DMS 273 (cell line): ENCODE results near the gene KCND3.

Source experiments
- DNase-seq: peaks from one replicate; lab custom pipeline; 2025; ENCODE audit not compliant: unreplicated experiment; lab: John Stamatoyannopoulos, UW

KCND3 gene

DNA sequence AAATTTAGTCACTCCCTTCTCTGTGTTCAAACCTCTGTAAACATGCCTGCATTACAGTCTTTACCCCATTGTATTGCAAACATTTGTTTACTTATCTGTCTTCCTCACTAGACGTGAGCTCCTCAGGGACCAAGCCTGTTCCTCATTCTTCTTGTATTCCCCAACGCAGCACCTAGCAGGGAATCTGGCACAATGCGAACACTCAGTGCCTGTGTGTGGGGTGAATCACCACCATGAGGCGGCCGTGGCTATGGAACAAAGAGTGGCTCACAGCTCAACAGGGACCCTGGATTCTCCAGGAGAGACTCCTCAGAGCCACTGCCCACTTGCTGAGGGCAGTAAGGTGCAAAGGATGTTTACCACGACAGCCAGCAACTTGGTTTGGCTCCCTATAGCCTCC is 137.9 kb downstream of the KCND3 start:
- DNase-seq, result peak; percentile 41

DNA sequence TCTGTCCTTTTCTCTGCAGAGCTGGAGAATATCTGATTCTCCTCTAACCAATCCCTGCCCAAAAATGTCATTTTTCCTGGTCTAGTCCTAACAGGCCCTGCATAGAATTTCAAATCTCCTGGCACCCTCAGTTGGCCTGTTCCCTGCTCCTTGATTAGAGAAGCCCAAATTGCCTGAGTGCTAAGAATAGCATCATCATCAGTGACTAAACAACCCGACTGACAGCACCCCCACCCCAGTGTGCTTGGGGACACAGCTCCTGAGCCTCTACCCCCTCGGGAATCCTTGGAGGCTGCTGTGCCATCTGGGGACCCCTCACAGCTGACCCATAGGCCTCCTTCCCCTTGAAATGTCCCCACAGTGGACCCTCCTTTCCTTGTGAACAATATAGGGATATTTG is 139.4 kb downstream of the KCND3 start:
- DNase-seq, result no peak

DNA sequence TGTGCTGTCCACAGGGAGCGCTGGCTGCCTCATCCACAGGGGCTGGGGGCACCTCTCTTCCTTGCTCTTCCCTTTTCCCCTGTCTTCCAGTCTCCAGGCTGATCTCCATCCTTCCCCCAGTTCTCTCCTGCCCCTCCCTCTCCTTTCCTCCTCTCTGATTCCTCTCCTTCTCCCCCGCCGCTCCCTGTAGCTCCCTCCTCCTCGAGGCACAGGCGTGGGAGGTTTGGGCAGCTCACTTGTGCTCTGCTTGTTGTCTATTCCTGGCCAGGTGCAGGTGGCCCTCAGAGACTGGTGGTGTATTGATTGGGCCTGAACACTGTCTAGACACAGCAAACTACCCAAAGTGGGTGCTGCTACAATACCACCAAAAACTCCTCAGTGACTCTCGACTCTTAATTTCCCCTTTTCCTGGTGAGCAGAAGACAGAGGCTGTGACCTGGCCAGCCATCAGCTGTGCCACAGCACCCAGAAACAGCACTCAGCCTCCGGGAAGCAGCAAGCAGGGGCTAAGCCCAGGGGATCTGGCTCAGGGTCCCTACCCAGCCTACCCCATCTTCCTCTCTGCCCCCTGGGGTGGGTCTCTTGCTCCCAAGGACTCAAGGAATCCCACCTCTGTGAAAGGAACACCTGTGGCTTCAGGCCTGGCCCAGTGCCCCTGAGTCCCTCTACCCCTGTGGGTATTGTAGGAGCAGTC is 140.5 kb downstream of the KCND3 start:
- DNase-seq, result no peak

DNA sequence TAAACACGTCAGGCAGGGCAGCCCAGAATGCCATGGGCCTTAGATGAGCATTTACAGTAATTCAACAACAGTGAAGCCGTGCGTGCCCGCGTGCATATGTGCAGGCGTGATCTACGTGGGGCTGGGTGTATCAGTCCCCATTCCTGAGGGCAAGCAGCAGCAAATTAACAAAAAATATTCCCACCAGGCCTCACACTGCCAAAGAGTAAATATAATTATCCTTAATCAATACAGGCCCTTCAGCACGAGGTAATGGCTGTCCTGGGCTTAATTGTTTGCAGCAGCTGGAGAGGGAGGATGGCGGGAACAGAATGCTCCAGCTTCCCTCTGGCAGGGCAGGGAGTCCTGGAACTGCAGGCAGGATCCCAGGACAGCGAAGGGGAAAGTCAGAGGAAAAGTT is 142.0 kb downstream of the KCND3 start:
- DNase-seq, result no peak

DNA sequence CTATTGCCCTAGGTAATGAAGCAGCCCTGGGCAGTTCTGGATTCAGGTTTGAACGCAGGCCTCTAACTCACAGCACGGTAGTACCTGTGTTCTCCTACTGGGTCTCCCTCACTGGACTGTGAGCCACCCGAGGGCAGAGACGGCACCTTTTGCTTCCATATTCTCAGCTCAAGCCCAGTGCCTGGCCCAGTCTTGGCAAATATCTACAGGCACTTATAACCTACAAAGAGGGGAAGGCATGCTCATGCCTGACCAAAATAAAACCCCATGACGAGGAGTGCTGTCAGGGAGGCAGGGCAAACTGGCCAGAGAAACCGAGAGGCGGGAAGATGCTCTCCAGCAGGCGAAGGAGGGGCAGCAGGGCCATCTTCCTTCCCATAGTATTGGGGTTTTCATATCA is 142.6 kb downstream of the KCND3 start:
- DNase-seq, result no peak

DNA sequence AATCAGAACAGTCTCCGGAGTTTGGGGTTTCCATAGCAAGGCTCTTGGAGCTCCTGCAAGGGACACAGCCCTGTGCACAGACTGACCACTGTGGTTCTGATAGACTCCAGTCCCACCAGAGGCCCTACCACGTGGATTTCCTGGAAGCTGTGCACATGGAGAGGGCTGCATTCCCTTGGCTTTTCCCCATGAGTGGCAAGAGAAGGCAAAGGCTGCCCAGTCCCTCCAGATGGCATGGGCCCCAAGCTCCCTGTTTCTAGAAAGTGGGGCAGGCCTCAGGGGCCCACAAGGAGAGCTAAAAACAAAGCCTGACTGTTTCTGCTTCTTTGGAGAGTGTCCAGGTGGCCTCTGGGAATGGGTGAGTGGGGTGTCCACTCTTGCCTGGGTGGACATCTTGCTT is 146.3 kb downstream of the KCND3 start:
- no peak for DNase-seq

DNA sequence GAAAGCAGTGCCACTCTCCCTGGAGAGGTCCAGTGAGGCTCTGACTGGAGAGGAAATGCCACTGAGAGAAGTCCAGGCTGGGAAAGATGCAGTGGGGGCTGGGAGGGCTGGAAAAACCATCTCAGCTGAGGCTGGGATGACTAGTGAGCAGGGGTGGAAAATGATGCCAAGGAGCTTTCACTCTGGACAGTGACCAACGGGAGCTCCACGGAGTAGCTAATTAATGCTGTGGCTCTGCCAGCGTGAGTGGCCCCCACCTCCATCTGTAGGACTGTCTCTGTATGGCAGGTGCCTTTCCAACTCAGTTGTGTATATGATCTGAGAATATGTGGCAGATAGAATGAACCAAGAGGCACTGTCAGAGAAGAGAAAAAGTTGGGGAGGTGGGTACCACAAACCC is 147.1 kb downstream of the KCND3 start:
- no peak for DNase-seq

DNA sequence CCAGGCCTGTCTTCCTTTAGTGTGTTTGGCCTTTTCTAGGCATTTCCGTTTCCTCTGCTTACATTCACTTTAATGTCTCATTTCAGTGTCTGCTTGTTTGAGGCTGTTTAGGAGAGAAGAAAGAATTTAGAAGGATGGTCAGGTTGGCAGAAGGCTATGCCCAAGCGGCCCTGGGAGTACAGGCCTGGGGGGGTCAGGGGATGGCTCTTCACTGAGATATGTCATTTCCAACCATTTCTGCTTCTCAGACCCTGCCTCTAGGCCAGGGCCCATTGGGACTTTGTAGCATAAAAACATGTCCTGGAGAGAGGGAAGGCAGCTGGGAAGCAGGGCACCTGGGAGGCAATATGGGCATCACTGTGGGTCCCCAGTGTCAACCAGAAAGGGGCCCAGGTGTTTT is 147.7 kb downstream of the KCND3 start:
- no peak for DNase-seq

DNA sequence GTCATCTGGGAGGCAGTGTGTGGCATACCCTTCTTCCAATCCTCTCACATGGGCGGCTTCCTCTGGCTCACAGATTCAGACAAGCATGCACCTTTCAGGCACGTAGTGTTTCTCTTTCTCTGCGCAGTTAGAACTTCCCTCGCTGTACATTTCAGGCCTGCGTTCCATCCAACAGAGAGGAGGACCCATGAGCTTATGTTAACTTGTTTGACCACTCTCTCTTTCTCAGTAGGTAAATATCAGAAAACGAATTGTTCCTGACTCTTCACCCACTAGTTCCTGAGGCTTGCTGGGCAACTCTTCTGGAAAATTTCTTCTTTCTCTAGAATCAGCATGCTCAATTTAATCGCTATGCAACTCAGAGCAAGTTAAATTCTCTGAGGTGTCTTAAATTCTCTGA is 148.3 kb downstream of the KCND3 start:
- no peak for DNase-seq

DNA sequence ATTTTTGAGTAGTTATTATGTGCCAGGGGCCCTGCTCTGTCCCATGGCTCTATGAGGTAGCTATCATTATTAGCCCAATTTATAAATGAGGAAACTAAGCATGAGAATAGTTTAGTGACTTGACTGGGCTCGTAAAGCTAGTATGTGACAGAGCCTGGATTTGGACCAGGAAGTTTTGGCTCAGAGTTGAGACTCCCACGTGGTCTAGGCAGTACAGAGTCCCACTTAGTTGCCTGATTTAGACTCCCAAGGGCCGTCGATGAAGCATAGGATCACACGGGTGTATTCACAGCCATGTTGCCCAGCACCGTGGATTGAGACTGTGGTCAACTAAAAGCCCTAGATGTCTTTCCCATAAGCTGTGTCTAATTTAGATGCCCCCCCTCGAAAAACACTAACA is 152.1 kb downstream of the KCND3 start:
- no peak for DNase-seq

DNA sequence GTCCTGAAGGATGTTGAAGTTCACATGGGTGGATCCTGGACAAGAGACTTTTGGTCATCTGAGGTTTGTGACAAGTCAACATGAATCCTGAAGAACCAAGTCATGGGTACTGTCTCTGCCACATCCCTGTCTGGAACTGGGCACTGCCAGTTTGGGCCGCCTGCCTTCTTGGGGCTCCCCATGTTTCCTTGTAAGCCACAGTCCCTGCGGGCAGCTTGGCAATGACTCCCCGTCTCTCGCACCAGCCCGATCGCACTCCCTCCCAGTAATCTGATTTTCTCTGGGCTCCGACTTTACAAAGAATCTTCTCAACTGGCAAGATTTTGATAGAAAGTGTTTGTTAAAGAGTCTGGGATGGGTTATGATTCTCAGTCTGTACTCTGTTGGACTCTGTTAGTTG is 153.4 kb downstream of the KCND3 start:
- no peak for DNase-seq

DNA sequence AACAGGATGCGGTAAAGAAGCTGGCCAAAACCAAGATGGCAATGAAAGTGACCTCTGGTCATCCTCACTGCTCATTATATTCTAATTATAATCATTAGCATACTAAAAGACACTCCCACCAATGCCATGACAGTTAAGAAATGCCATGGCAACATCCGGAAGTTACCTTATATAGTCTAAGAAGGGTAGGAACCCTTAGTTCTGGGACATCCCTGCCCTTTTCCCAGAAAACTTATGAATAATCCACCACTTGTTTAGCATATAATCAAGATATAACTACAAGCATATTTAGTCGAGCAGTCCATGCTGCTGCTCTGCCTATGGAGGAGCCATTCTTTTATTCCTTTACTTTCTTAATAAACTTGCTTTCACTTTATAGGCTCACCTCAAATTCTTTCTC is 154.0 kb downstream of the KCND3 start:
- DNase-seq, result no peak

DNA sequence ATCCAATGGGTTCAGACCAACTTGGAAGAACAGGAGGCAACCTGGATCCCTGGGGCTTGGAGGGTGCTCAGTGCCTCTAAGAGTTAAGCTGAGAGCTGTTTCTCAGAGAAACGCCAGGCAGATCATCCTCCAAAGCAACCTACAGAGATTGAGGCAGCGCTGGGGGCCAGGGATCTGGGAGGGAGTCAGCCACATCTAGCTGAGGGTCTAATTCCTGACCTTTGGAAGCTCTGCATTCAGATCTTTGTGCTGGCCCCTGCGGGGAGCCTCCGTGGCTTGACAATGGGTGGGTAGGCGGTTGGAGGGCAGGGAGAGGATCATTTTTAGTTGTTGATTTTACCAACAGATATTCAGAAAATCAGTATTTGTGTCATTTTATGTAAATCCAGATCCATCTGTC is 154.5 kb downstream of the KCND3 start:
- no peak for DNase-seq

DNA sequence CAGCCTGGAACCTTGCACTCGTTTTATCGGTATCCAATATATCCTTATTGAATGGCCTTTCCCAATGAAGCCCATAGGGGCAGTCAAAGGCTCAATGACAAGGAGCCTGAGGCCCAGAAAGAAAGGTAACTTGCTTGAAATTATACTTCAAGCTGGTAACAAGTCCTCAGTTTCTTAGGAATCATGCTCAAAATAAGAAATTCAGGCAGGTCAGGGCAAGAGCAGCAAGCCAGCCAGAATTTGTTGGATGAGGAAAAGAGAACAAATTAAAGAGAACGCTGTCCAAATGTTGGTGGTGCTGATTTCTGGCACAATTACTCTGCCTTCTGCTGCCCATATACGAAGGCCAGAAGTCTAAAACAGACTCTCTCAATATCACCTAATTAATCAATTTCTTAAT is 156.1 kb downstream of the KCND3 start:
- peak; percentile 47 for DNase-seq

DNA sequence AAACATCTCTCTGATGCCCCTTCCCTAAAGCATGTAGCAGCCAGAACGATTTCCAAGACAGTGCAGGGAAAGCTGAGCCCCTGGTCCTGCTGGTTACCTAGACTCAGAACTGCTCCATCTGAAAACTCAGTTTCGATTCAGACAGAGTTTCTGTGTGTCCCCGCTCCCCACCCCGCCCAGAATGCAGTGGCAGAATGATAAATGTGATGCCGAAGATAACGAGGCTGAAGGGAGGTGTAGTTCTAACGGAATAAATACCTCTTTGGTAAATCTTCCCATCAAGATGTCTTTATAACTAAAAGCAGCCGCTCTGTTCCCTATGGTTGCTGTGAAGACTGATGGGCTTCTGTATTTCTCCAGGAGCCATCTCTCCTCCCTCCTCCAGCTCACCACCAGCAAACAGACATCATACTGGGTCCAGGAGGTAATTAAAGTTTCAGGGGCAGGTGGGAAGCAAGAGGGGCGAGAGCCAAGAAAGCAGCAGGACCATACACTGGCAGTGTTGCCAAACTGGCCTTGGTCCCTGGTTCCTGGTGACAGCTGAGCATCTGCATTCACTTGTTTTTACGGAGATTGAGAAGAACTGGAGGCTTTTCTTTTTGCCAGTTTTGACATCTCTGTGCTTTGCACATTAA is 156.8 kb downstream of the KCND3 start:
- DNase-seq, result peak; percentile 16

DNA sequence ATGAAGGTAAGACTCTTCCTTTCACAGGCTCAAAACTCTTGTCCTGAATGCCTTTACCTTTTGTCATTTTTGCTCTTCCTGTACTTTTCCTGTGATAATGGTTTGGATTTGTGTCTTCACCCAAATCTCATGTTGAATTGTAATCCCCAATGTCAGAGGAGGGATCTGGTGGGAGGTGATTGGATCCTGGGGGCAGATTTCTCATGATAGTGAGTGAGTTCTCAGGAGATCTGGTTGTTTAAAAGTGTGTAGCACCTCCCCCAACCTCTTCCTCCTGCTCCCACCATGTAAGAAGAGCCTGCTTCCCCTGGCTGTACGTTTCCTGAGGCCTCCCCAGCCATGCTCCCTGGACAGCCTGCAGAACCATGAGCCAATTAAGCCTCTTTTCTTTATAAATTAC is 158.3 kb downstream of the KCND3 start:
- DNase-seq, result no peak

DNA sequence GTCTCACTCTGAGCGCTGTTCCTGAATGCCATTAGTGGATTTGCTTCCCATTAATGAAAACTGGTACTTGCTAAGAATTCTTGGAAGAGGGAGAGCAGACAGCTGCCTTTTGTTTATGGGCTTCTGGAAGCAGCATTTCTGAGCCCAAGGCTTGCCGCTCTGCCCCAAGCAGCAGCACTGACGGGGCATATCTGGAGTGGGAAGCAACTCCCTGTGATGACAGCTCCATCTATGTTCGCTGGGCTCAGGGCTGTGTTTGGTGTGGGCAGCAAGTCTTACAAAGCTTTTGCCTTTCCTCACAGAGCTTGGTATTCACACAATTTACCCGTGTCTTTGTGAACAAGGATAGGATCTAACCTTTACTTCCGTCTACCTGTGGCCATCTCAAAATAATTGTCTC is 161.5 kb downstream of the KCND3 start:
- DNase-seq, result no peak

DNA sequence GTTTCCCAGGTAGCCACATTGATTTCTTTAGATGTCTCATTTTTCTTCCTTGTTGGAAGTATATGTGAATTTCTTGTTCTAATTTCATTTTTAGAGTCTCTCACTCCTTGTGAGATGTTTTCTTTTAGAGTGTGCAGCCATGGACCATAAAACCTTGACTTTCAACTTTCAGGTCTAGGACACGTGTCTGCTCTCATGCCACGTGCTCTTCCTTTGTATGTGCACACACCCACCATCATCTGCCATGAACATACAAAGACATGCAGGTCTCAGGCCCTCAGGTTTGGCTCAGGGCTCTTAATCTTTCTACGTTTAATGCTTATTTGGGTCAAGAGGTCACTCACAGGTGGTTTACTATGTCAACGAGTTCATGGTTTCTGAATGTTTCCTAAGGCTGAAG is 163.2 kb downstream of the KCND3 start:
- DNase-seq, result no peak

DNA sequence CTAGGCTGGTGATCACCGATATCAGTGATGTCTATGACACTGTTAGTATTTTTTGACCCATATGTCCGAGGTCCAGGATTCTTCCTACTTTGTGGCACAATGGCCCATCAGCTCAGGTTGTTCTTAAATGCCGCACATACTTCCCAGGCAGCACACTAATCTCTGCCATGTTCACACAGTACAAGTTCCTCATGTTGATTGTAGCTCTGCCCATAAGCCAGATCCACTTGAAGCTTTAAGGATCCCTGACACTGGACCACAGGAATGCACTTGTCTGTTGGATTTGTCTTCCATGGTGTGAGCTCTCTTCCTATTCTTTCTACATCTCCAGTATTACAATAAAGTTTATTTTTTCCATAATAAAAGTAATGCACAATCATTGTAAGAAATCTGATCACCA is 164.3 kb downstream of the KCND3 start:
- DNase-seq, result no peak

DNA sequence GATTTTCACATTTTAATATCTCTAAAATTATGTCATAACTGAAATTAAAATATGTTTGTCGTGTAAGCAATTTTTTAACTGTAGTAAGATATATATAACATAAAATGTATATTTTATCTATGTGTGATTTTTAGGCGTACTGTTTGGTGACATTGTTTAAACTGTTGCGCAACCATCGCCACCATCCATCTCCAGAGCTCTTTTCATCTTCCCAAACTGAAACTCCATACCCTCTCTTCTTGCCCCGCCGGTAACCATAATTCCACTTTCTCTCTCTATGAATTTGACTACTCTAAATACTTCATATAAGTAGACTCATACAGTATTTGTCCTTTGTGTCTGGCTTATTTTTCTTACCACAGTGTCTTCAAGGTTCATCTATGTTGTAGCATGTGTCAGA is 167.3 kb downstream of the KCND3 start:
- no peak for DNase-seq

DNA sequence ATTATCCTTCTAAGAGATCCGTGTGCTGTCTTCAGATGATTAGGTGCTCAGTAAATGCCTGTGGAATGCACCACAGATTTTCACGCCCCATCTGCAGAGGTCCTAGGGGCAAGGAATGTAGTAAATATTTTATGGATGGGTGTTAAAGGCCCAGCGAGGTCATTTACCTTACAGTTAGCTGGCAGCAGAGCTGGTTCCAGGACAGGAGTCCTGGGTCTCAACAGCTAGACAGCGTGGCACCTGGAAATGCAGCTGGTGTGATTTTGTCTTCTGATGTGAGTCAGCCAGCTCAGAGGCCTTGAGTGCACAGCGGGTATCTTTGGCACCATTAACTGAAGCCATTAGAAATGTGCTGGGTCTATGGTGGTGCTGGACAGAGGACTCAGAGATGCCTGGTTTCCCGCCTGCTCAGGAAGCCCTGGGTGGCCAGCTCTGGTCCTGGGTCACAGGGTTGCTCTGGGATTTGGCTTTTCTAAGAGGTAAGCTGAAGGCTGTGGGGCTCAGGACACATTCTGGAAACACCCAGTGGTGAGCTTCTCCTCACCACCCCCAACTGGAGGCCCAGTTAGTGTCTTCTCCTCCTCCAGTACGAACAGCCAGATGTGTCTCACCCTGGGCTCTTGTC is 168.2 kb downstream of the KCND3 start:
- no peak for DNase-seq

DNA sequence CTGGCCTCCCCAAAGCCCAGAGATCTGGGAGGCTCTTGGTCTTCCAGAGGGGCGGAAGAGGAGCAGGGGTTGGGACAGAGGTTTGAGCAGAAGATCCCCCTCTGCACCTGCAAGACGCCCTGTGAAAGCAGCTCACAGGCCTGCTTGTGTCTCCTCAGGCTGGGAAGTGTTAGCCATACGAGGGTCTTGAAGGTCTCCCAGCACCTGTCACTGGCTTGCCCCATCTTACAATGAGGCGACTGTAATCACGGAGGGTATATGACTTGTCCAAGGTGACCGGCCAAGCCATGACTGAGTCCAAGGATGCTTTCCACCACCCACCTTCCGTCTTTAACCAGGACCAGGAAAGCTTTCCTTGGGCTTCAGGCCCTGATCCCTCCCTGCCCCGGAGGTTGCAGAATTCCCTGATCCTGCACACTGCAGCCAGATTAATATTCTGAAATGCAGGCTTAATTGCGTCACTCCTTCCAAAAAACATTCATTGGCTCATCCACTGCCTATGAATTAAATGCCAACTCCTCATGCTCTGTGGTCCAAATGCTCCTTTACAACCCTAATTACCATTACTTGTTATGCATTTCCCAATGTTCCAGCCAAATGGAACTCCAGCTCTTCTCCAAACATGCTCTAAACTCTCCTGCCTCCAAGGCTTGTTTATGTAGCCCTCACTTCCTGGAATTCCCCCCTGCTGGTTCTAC is 169.8 kb downstream of the KCND3 start:
- no peak for DNase-seq
